ENCODE data around the gene RPS5.

Gene RPS5

GRCh38 chr19:58408152-58409009 is 21.3 kb downstream of the RPS5 start, which contains the start of gene ZNF584:
TSS of gene ZNF584 (plus strand) at chr19:58408649. CDS start at chr19:58409148, 499 bp downstream.
- no peaks in the 10 kb centered on the region for H3K36me3 ChIP-seq (ENCODE audit: control insufficient read depth in 1 of 2, insufficient read depth in 2 of 2, low read length in 2 of 2)
- no peaks in the 10 kb centered on the region for H3K27me3 ChIP-seq (ENCODE audit: control insufficient read depth in 1 of 2, insufficient read depth in 2 of 2, low read length in 2 of 2)
- H3K9me3 ChIP-seq (ENCODE audit: control insufficient read depth in 1 of 2, low read length in 2 of 2): no peaks in the 10 kb centered on the region
- peak within 1 kb of the TSS; percentile 75 to 98 for H3K4me3 ChIP-seq (ENCODE audit: low read depth in 1 of 2, low read length in 2 of 2)
- peak within 1 kb of the TSS; percentile 91 for H3K27ac ChIP-seq (ENCODE audit: low read depth, low read length)
- peak within 1 kb of the TSS; percentile 74 to 89 for H3K9ac ChIP-seq (ENCODE audit: low read depth in 1 of 2, low read length in 2 of 2)
- H3K4me1 ChIP-seq (ENCODE audit: control insufficient read depth in 1 of 2, insufficient read depth in 2 of 2, low read length in 2 of 2): peaks cover 16 to 29% of the 10 kb centered on the region in 2 donors

DNA sequence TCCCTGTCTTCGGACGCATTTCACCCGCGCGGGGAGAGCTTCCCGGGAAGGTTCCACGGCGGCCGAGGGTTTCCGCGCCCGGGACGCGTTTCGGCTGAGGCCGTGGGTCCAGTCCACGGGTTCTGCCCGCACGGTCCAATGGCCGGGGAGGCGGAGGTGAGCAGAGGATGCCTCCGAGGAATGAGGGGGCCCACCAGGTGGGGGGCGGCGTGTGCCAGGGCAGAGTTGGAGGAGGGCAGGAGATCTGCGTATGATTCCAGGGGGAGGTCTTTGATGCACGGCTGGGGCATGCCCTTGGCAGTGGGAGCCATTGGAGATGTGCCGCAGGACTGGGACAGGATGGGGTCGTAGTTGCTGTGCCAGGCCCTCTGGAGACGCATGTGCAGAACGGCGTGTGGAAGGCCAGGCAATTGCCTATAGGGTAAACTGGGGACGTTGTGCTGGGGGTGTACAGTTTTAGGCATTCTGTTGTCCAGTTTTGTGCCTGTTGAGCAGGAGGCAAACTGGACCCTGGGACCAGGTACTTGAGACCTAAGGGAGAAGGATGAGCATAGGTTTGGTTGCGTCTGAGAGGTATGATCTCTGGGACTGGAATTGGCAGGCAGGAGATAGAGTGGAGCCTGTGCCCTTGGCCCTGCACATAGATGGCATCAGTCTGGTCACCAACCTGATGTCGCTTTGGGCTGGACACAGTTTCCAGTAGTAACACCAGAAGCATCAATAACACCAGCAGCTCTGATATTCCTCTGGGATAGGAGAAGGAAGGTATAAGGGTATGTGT is 22.1 kb downstream of the RPS5 start:
- H3K9ac ChIP-seq (ENCODE audit: low read depth in 1 of 2, low read length in 2 of 2): peak overlapping the region; percentile 74 to 89
- peak overlapping the region; percentile 75 to 98 for H3K4me3 ChIP-seq (ENCODE audit: low read depth in 1 of 2, low read length in 2 of 2)
- H3K4me1 ChIP-seq (ENCODE audit: control insufficient read depth in 1 of 2, insufficient read depth in 2 of 2, low read length in 2 of 2): peaks cover 16 to 29% of the 10 kb centered on the region in 2 donors
- H3K27ac ChIP-seq (ENCODE audit: low read depth, low read length): peak overlapping the region; percentile 61
- no peaks in the 10 kb centered on the region for H3K9me3 ChIP-seq (ENCODE audit: control insufficient read depth in 1 of 2, low read length in 2 of 2)
- H3K36me3 ChIP-seq (ENCODE audit: control insufficient read depth in 1 of 2, insufficient read depth in 2 of 2, low read length in 2 of 2): no peaks in the 10 kb centered on the region
- no peaks in the 10 kb centered on the region for H3K27me3 ChIP-seq (ENCODE audit: control insufficient read depth in 1 of 2, insufficient read depth in 2 of 2, low read length in 2 of 2)

GRCh38 chr19:58416604-58417003 is 29.5 kb downstream of the RPS5 start:
- no peaks in the 10 kb centered on the region for H3K4me1 ChIP-seq (ENCODE audit: control insufficient read depth in 1 of 2, insufficient read depth in 2 of 2, low read length in 2 of 2)
- no peak overlapping the region for H3K4me3 ChIP-seq (ENCODE audit: low read depth in 1 of 2, low read length in 2 of 2)
- H3K36me3 ChIP-seq (ENCODE audit: control insufficient read depth in 1 of 2, insufficient read depth in 2 of 2, low read length in 2 of 2): peaks cover 23 to 48% of the 10 kb centered on the region in 2 donors
- H3K9me3 ChIP-seq (ENCODE audit: control insufficient read depth in 1 of 2, low read length in 2 of 2): peaks cover 0 to 3% of the 10 kb centered on the region in 2 donors
- no peak overlapping the region for H3K9ac ChIP-seq (ENCODE audit: low read depth in 1 of 2, low read length in 2 of 2)
- H3K27me3 ChIP-seq (ENCODE audit: control insufficient read depth in 1 of 2, insufficient read depth in 2 of 2, low read length in 2 of 2): no peaks in the 10 kb centered on the region
- H3K27ac ChIP-seq (ENCODE audit: low read depth, low read length): no peak overlapping the region

DNA sequence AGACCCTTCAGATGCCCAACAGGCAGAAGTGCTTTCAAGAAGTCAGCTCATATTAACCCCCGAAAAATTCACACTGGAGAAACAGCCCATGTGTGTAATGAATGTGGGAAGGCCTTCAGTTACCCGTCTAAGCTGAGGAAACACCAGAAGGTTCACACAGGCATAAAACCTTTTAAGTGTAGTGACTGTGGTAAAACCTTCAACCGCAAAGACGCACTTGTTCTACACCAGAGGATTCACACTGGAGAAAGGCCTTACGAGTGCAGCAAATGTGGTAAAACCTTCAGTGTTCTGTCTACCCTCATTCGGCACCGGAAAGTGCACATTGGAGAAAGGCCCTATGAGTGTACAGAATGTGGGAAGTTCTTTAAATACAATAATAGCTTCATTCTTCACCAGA is 30.0 kb downstream of the RPS5 start:
- peaks cover 0 to 3% of the 10 kb centered on the region in 2 donors for H3K9me3 ChIP-seq (ENCODE audit: control insufficient read depth in 1 of 2, low read length in 2 of 2)
- no peaks in the 10 kb centered on the region for H3K4me1 ChIP-seq (ENCODE audit: control insufficient read depth in 1 of 2, insufficient read depth in 2 of 2, low read length in 2 of 2)
- no peak overlapping the region for H3K4me3 ChIP-seq (ENCODE audit: low read depth in 1 of 2, low read length in 2 of 2)
- H3K9ac ChIP-seq (ENCODE audit: low read depth in 1 of 2, low read length in 2 of 2): no peak overlapping the region
- H3K36me3 ChIP-seq (ENCODE audit: control insufficient read depth in 1 of 2, insufficient read depth in 2 of 2, low read length in 2 of 2): peaks cover 23 to 48% of the 10 kb centered on the region in 2 donors
- no peaks in the 10 kb centered on the region for H3K27me3 ChIP-seq (ENCODE audit: control insufficient read depth in 1 of 2, insufficient read depth in 2 of 2, low read length in 2 of 2)
- no peak overlapping the region for H3K27ac ChIP-seq (ENCODE audit: low read depth, low read length)

- Histone ChIP-seq H3K27ac (ENCODE audit: low read depth, low read length) (no peak overlapping the region), H3K36me3 (ENCODE audit: control insufficient read depth in 1 of 2, insufficient read depth in 2 of 2, low read length in 2 of 2) (peaks cover 14 to 20% of the 10 kb centered on the region in 2 donors), H3K9ac (ENCODE audit: low read depth in 1 of 2, low read length in 2 of 2) (no peak overlapping the region), H3K4me1 (ENCODE audit: control insufficient read depth in 1 of 2, insufficient read depth in 2 of 2, low read length in 2 of 2) (no peaks in the 10 kb centered on the region), H3K27me3 (ENCODE audit: control insufficient read depth in 1 of 2, insufficient read depth in 2 of 2, low read length in 2 of 2) (no peaks in the 10 kb centered on the region), H3K4me3 (ENCODE audit: low read depth in 1 of 2, low read length in 2 of 2) (no peak overlapping the region), H3K9me3 (ENCODE audit: control insufficient read depth in 1 of 2, low read length in 2 of 2) (peaks cover 55 to 63% of the 10 kb centered on the region in 2 donors)
Observed at GRCh38 chr19:58428617-58429016, 41.5 kb downstream of the RPS5 start.

DNA sequence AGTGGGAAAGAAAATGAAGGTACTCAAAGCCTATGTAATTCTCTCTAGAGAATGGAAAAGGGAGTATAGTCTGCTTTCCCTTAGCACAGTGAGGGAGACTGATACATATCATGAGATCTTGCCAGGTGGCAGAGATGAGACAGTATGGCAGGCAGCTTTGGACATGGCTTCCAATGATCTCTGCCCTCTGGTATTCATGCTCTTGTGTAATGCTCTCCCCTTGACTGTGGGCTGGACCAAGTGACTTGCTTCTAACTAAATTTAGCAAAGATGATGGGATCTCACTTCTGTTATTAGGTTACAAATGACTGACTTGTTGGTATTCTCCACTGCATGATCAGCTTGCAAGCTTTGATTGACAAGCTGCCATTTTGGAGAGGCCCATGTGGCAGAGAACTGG is 42.7 kb downstream of the RPS5 start:
- peaks cover 66 to 74% of the 10 kb centered on the region in 2 donors for H3K9me3 ChIP-seq (ENCODE audit: control insufficient read depth in 1 of 2, low read length in 2 of 2)
- peaks cover 25 to 30% of the 10 kb centered on the region in 2 donors for H3K36me3 ChIP-seq (ENCODE audit: control insufficient read depth in 1 of 2, insufficient read depth in 2 of 2, low read length in 2 of 2)
- H3K4me3 ChIP-seq (ENCODE audit: low read depth in 1 of 2, low read length in 2 of 2): no peak overlapping the region
- H3K27ac ChIP-seq (ENCODE audit: low read depth, low read length): no peak overlapping the region
- H3K9ac ChIP-seq (ENCODE audit: low read depth in 1 of 2, low read length in 2 of 2): no peak overlapping the region
- no peaks in the 10 kb centered on the region for H3K27me3 ChIP-seq (ENCODE audit: control insufficient read depth in 1 of 2, insufficient read depth in 2 of 2, low read length in 2 of 2)
- H3K4me1 ChIP-seq (ENCODE audit: control insufficient read depth in 1 of 2, insufficient read depth in 2 of 2, low read length in 2 of 2): no peaks in the 10 kb centered on the region

- Histone ChIP-seq H3K36me3 (ENCODE audit: control insufficient read depth in 1 of 2, insufficient read depth in 2 of 2, low read length in 2 of 2) (peaks cover 50 to 57% of the 10 kb centered on the region in 2 donors), H3K4me3 (ENCODE audit: low read depth in 1 of 2, low read length in 2 of 2) (peak overlapping the region; percentile 23 to 50), H3K27me3 (ENCODE audit: control insufficient read depth in 1 of 2, insufficient read depth in 2 of 2, low read length in 2 of 2) (no peaks in the 10 kb centered on the region), H3K9ac (ENCODE audit: low read depth in 1 of 2, low read length in 2 of 2) (no peak overlapping the region), H3K4me1 (ENCODE audit: control insufficient read depth in 1 of 2, insufficient read depth in 2 of 2, low read length in 2 of 2) (peaks cover 2 to 3% of the 10 kb centered on the region in 2 donors), H3K9me3 (ENCODE audit: control insufficient read depth in 1 of 2, low read length in 2 of 2) (peaks cover 81 to 92% of the 10 kb centered on the region in 2 donors), H3K27ac (ENCODE audit: low read depth, low read length) (no peak overlapping the region)
Observed at GRCh38 chr19:58434217-58434616, 47.1 kb downstream of the RPS5 start.

GRCh38 chr19:58439576-58440554 is 52.8 kb downstream of the RPS5 start, which contains the start of gene ZNF132:
TSS of gene ZNF132 (minus strand) at chr19:58440153. CDS start at chr19:58439821, 332 bp downstream.
- peak within 1 kb of the TSS; percentile 82 to 87 for H3K4me3 ChIP-seq (ENCODE audit: low read depth in 1 of 2, low read length in 2 of 2)
- H3K36me3 ChIP-seq (ENCODE audit: control insufficient read depth in 1 of 2, insufficient read depth in 2 of 2, low read length in 2 of 2): peaks cover 19 to 31% of the 10 kb centered on the region in 2 donors
- peaks cover 15 to 16% of the 10 kb centered on the region in 2 donors for H3K4me1 ChIP-seq (ENCODE audit: control insufficient read depth in 1 of 2, insufficient read depth in 2 of 2, low read length in 2 of 2)
- peaks cover 33 to 44% of the 10 kb centered on the region in 2 donors for H3K9me3 ChIP-seq (ENCODE audit: control insufficient read depth in 1 of 2, low read length in 2 of 2)
- peak within 1 kb of the TSS; percentile 55 for H3K27ac ChIP-seq (ENCODE audit: low read depth, low read length)
- H3K27me3 ChIP-seq (ENCODE audit: control insufficient read depth in 1 of 2, insufficient read depth in 2 of 2, low read length in 2 of 2): no peaks in the 10 kb centered on the region
- H3K9ac ChIP-seq (ENCODE audit: low read depth in 1 of 2, low read length in 2 of 2): peak within 1 kb of the TSS; percentile 56 to 70

- Histone ChIP-seq H3K9ac (ENCODE audit: low read depth in 1 of 2, low read length in 2 of 2) (no peak overlapping the region), H3K27ac (ENCODE audit: low read depth, low read length) (peak overlapping the region; percentile 55), H3K36me3 (ENCODE audit: control insufficient read depth in 1 of 2, insufficient read depth in 2 of 2, low read length in 2 of 2) (peaks cover 13 to 24% of the 10 kb centered on the region in 2 donors), H3K4me3 (ENCODE audit: low read depth in 1 of 2, low read length in 2 of 2) (peak overlapping the region; percentile 82 to 87), H3K4me1 (ENCODE audit: control insufficient read depth in 1 of 2, insufficient read depth in 2 of 2, low read length in 2 of 2) (peaks cover 15 to 16% of the 10 kb centered on the region in 2 donors), H3K9me3 (ENCODE audit: control insufficient read depth in 1 of 2, low read length in 2 of 2) (peaks cover 26 to 37% of the 10 kb centered on the region in 2 donors), H3K27me3 (ENCODE audit: control insufficient read depth in 1 of 2, insufficient read depth in 2 of 2, low read length in 2 of 2) (no peaks in the 10 kb centered on the region)
Observed at GRCh38 chr19:58440556-58440955, 53.5 kb downstream of the RPS5 start.

Data from duodenal mucosa (tissue), 2 donors.